GM12878 (cell line): ENCODE results near the gene FALEC. TPM values are rescaled to one million over a fixed set of nuclear protein-coding genes. Genes with fewer than 3 reads are reported as not detected.

Source experiments
- ATAC-seq: fragments of 200-7000 bp; cut with Tn5 transposase; 3 replicates; pipeline ENCODE4 v1.9.1; 2020; ENCODE audit warnings: mild to moderate bottlenecking, moderate library complexity
- BruUV-seq: library from RNA; stranded (reverse); fragments of 400-500 nt; replicated peaks from 2 replicates; lab custom pipeline; 2021; lab: Mats Ljungman, UMichigan
- CTCF ChIA-PET: fragments of 300-600 bp; sonication (Branson Sonifier 250); formaldehyde crosslinking; extraction: SDS; loops from one replicate; lab custom pipeline; 2021; ENCODE audit warnings: inconsistent platforms; lab: Yijun Ruan, JAX
- POLR2A ChIA-PET: fragments of 350-600 bp; formaldehyde crosslinking; extraction: SDS; loops from one replicate; lab custom pipeline; 2021; ENCODE audit warnings: inconsistent platforms; lab: Charles Lee
- RAD21 ChIA-PET: fragments of 300-600 bp; sonication (Branson Sonifier 250); formaldehyde crosslinking; loops from one replicate; lab custom pipeline; 2023; ENCODE audit warnings: antibody characterized with exemption; ENCODE audit not compliant: unreplicated experiment; lab: Charles Lee
- SMC1A ChIA-PET: fragments of 300-600 bp; sonication (Branson Sonifier 250); formaldehyde crosslinking; loops from one replicate; lab custom pipeline; 2023; ENCODE audit not compliant: unreplicated experiment, uncharacterized antibody; lab: Charles Lee
- DNase-seq: peaks from one replicate; pipeline ENCODE4 v3.0.0-alpha.2; 2011; ENCODE audit warnings: low read depth, low spot score
- FAIRE-seq: peaks from 3 replicates; lab custom pipeline; 2011; peaks lifted over from hg19 to GRCh38; lab: Jason Lieb, UNC
- H2AFZ ChIP-seq: 2 replicates; pipeline ENCODE4 v1.6.0; 2011; ENCODE audit warnings: low read depth, low read length, control low read depth; ENCODE audit not compliant: control insufficient read depth
- H3K27ac ChIP-seq: 2 replicates; pipeline ENCODE4 v1.5.1; 2011; ENCODE audit warnings: control low read depth; ENCODE audit not compliant: control insufficient read depth, insufficient read depth
- H3K27me3 ChIP-seq, 2 experiments: replicated peaks in 1 of 2; 2 replicates each; pipeline versions ENCODE4 v1.6.0 to v1.6.1; 2011; ENCODE audit warnings: low read length in 1 of 2; ENCODE audit not compliant: control insufficient read depth in 2 of 2, insufficient read depth in 2 of 2
- H3K36me3 ChIP-seq, 2 experiments: 2 replicates each; pipeline ENCODE4 v1.5.1; 2011; ENCODE audit warnings: low read length in 1 of 2; ENCODE audit not compliant: control insufficient read depth in 2 of 2, insufficient read depth in 2 of 2
- H3K4me1 ChIP-seq: 2 replicates; pipeline ENCODE4 v1.6.1; 2011; ENCODE audit warnings: mild to moderate bottlenecking, low read length, moderate library complexity, mixed read lengths; ENCODE audit not compliant: control insufficient read depth, insufficient read depth
- H3K4me2 ChIP-seq: 2 replicates; pipeline ENCODE4 v1.6.0; 2011; ENCODE audit warnings: control low read depth; ENCODE audit not compliant: control insufficient read depth, insufficient read depth
- H3K4me3 ChIP-seq: fragments of 200-600 bp; sonication (generic); 2 replicates; pipeline ENCODE4 v1.5.1; 2016
- H3K79me2 ChIP-seq: 2 replicates; pipeline ENCODE4 v1.6.0; 2011; ENCODE audit warnings: low read length; ENCODE audit not compliant: control insufficient read depth, insufficient read depth
- H3K9ac ChIP-seq: 2 replicates; pipeline ENCODE4 v1.8.0; 2011; ENCODE audit warnings: low read length, control low read depth, mixed read lengths; ENCODE audit not compliant: control insufficient read depth, insufficient read depth
- H3K9me3 ChIP-seq: replicated peaks from 3 replicates; pipeline ENCODE4 v1.5.1; 2011; ENCODE audit warnings: mild to moderate bottlenecking, low read length; ENCODE audit not compliant: control insufficient read depth, insufficient read depth
- H4K20me1 ChIP-seq: 2 replicates; pipeline ENCODE4 v1.6.0; 2011; ENCODE audit not compliant: control insufficient read depth, insufficient read depth
- BMI1 ChIP-seq: fragments of 450-650 bp; IDR thresholded peaks from 2 replicates; pipeline ENCODE4 v1.6.1; 2016; ENCODE audit warnings: mild to moderate bottlenecking, moderate library complexity, borderline replicate concordance
- CBFB ChIP-seq: IDR thresholded peaks from 2 replicates; pipeline ENCODE4 v1.6.1; 2016; ENCODE audit warnings: antibody characterized with exemption, low read depth
- EED ChIP-seq: sonication (generic); IDR thresholded peaks from 2 replicates; pipeline ENCODE4 v1.6.1; 2016; ENCODE audit warnings: antibody characterized with exemption, low read depth
- SMAD1 ChIP-seq: fragments of 450-650 bp; IDR thresholded peaks from 2 replicates; pipeline ENCODE4 v1.6.1; 2018; ENCODE audit warnings: mild to moderate bottlenecking, low read depth; ENCODE audit not compliant: partially characterized antibody
- WGBS: methylation state at CpG from one replicate; pipeline ENCODE4 v1.1.6; 2016; ENCODE audit warnings: low lambda C conversion rate; ENCODE audit not compliant: insufficient replicate concordance, insufficient coverage; ENCODE audit errors: missing lambda C conversion rate; 5-methylcytosine and 5-hydroxymethylcytosine counted together
- in situ Hi-C: fragments of 300-500 bp; cut with MboI; formaldehyde crosslinking; loops from 9 replicates; pipeline ENCODE4 v1.14.3; 2018; ENCODE audit warnings: mixed read lengths
- intact Hi-C: fragments of 100-400 bp; cut with micrococcal nuclease; formaldehyde crosslinking; loops from one replicate; pipeline ENCODE4 v1.14.2; 2022; ENCODE audit not compliant: unreplicated experiment
- polyA plus RNA-seq, 11 experiments: library from polyadenylated mRNA; depleted of rRNA in 4 of 11; unstranded in 6 of 11; stranded (reverse) in 5 of 11; fragments of >200 nt; fragmentation: Nextera tagmentation in 4 of 11; fragmentation: Illumina TruSeq in 1 of 11; extraction: Ambion mirVana in 4 of 11; extraction: Trizol in 1 of 11; gene quantifications; 1 replicate in 1 of 11; 2 replicates in 10 of 11; pipeline versions ENCODE4 v1.2.1 to v1.2.3, GENCODE V29; 2011 to 2016; ENCODE audit warnings: inconsistent platforms in 2 of 11, missing spikeins in 2 of 11, low read depth in 1 of 11
- total RNA-seq, 4 experiments: library from RNA; depleted of rRNA in 3 of 4; stranded (reverse); fragments of >200 nt in 3 of 4; fragmentation: Illumina TruSeq in 1 of 4; extraction: Trizol in 1 of 4; gene quantifications; 2 replicates each; pipeline versions ENCODE4 v1.2.1 to v1.2.3, GENCODE V29; 2013 to 2021
- TF ChIP-seq, protein P1 (sequence below): fragments of 450-650 bp; IDR thresholded peaks from 2 replicates; pipeline ENCODE4 v1.6.1; 2017; ENCODE audit warnings: mild to moderate bottlenecking, moderate library complexity

The FALEC gene
- total and polyA plus RNA-seq, 10 of the 15 experiments (the other 5 are each of a cell fraction or from before 2014, with no cell fraction given), result 0.21 to 0.71 (median 0.32) TPM; not detected in 3

DNA sequence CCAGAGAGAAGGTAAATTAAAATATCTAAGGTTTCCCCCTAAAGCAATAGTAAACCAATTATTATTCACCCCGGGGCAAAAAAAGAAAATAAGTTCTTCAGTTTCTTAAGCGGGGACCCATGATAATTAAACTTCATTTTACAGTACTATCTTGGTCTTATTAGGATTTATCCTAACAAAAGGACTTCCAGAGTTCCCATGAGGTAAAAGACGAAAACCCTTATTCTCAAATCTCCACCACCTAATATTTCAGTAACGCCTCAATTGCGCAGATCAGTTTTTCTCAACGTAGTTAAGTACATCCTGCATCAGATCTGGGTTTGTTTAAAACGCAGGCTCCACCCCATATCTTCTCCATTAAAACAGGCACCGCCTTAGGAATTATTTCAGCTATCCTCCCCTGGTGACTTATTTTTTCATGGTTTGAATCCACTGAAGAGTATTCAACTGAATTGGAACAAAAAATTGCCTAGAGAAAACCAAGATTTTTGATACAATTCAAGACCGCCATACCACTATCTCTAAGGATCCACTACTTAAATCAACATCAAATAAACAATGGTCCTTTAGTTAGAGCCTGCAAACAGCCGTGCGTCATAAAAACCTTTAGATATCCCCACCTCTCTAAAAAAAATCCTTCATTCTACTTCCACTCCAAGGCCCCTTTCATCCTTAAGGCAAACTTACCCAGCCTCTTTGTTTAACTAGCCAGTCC is 62.2 kb downstream of the FALEC start:
- H3K27ac ChIP-seq, result peak overlapping the region; percentile 96
- H3K4me3 ChIP-seq, result peak overlapping the region; percentile 85
- FAIRE-seq, result no peak
- POLR2A ChIA-PET, result interaction anchor here (0.9 to 10.5 kb wide), 6 partner anchors 9 to 120 kb away, joined by 3 to 324 read pairs (median 14); partner anchors contain the start of gene ENSA
- H3K4me2 ChIP-seq, result peak overlapping the region; percentile 28; the same call in 1 of the 2 replicates
- SMC1A ChIA-PET, result interaction anchor here (1.0 to 13.6 kb wide), 8 partner anchors 11 to 52 kb away, joined by 3 to 388 read pairs (median 6); partner anchors contain the start of gene ENSA
- under 1% methylated on average over 11 of the region's 11 CpGs for WGBS
- H2AFZ ChIP-seq, result no peak overlapping the region
- H3K79me2 ChIP-seq, result peaks cover 75% of the 10 kb centered on the region
- no peak for DNase-seq
- peaks cover 12% of the 10 kb centered on the region for H4K20me1 ChIP-seq
- H3K27me3 ChIP-seq, result no peaks in the 10 kb centered on the region
- intact Hi-C loops (loop anchor here (2.0 kb wide), 1 partner anchor 33 kb away; no protein-coding TSS in a partner anchor), in situ Hi-C loops (no loop called here)
- peaks cover 9 to 12% of the 10 kb centered on the region in 2 experiments for H3K36me3 ChIP-seq
- H3K9ac ChIP-seq, result peak overlapping the region; percentile 93
- peaks cover 11% of the 10 kb centered on the region for H3K4me1 ChIP-seq
- H3K9me3 ChIP-seq, result no peaks in the 10 kb centered on the region
- RAD21 ChIA-PET, result interaction anchor here (1.0 to 14.4 kb wide), 4 partner anchors 12 to 213 kb away, joined by 3 to 387 read pairs (median 24); partner anchors contain the start of gene GOLPH3L
- ATAC-seq, result no peak
- TF ChIP-seq SMAD1 (peak; percentile 22), EED (no peak), CBFB (0 out of 2 replicates have a peak, but pooled peaks have one; percentile 28), BMI1 (no peak)
- TF ChIP-seq, protein P1, sequence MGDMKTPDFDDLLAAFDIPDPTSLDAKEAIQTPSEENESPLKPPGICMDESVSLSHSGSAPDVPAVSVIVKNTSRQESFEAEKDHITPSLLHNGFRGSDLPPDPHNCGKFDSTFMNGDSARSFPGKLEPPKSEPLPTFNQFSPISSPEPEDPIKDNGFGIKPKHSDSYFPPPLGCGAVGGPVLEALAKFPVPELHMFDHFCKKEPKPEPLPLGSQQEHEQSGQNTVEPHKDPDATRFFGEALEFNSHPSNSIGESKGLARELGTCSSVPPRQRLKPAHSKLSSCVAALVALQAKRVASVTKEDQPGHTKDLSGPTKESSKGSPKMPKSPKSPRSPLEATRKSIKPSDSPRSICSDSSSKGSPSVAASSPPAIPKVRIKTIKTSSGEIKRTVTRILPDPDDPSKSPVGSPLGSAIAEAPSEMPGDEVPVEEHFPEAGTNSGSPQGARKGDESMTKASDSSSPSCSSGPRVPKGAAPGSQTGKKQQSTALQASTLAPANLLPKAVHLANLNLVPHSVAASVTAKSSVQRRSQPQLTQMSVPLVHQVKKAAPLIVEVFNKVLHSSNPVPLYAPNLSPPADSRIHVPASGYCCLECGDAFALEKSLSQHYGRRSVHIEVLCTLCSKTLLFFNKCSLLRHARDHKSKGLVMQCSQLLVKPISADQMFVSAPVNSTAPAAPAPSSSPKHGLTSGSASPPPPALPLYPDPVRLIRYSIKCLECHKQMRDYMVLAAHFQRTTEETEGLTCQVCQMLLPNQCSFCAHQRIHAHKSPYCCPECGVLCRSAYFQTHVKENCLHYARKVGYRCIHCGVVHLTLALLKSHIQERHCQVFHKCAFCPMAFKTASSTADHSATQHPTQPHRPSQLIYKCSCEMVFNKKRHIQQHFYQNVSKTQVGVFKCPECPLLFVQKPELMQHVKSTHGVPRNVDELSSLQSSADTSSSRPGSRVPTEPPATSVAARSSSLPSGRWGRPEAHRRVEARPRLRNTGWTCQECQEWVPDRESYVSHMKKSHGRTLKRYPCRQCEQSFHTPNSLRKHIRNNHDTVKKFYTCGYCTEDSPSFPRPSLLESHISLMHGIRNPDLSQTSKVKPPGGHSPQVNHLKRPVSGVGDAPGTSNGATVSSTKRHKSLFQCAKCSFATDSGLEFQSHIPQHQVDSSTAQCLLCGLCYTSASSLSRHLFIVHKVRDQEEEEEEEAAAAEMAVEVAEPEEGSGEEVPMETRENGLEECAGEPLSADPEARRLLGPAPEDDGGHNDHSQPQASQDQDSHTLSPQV, result no peak
- BruUV-seq, result no TSS peak
- CTCF ChIA-PET, result interaction anchor here (1.3 to 16.3 kb wide), 3 partner anchors 14 to 43 kb away, joined by 3 to 289 read pairs (median 28); no protein-coding TSS in a partner anchor
